ENCODE measurements around the gene DCAF6.

Gene DCAF6

GRCh38 chr1:168098534-168099320, 162.2 kb downstream of the DCAF6 start:
- no peak for DNase-seq (ENCODE audit: low read depth in 2 of 2, low spot score in 1 of 2)

- no peak for DNase-seq (ENCODE audit: low read depth in 2 of 2, low spot score in 1 of 2)
Observed at GRCh38 chr1:168099337-168099801, 162.9 kb downstream of the DCAF6 start.

GRCh38 chr1:168100315-168101002, 164.0 kb downstream of the DCAF6 start:
- DNase-seq (ENCODE audit: low read depth in 2 of 2, low spot score in 1 of 2) = no peak

GRCh38 chr1:168101336-168101735, 164.9 kb downstream of the DCAF6 start:
- no peak for DNase-seq (ENCODE audit: low read depth in 2 of 2, low spot score in 1 of 2)

- DNase-seq (ENCODE audit: low read depth in 2 of 2, low spot score in 1 of 2) = no peak
Observed at GRCh38 chr1:168102487-168102886, 166.0 kb downstream of the DCAF6 start.

- no peak for DNase-seq (ENCODE audit: low read depth in 2 of 2, low spot score in 1 of 2)
Observed at GRCh38 chr1:168104535-168104934, 168.1 kb downstream of the DCAF6 start.

- DNase-seq (ENCODE audit: low read depth in 2 of 2, low spot score in 1 of 2) = no peak
Observed at GRCh38 chr1:168105846-168106245, 169.4 kb downstream of the DCAF6 start.

GRCh38 chr1:168106274-168106673, 169.8 kb downstream of the DCAF6 start:
- DNase-seq (ENCODE audit: low read depth in 2 of 2, low spot score in 1 of 2) = no peak

GRCh38 chr1:168110896-168111545, 174.5 kb downstream of the DCAF6 start:
- no peak for DNase-seq (ENCODE audit: low read depth in 2 of 2, low spot score in 1 of 2)

GRCh38 chr1:168112673-168113305, 176.3 kb downstream of the DCAF6 start:
- DNase-seq (ENCODE audit: low read depth in 2 of 2, low spot score in 1 of 2) = no peak

- no peak for DNase-seq (ENCODE audit: low read depth in 2 of 2, low spot score in 1 of 2)
Observed at GRCh38 chr1:168114845-168115244, 178.4 kb downstream of the DCAF6 start.

GRCh38 chr1:168116327-168116799, 179.9 kb downstream of the DCAF6 start:
- no peak for DNase-seq (ENCODE audit: low read depth in 2 of 2, low spot score in 1 of 2)

GRCh38 chr1:168119750-168120149, 183.3 kb downstream of the DCAF6 start:
- DNase-seq (ENCODE audit: low read depth in 2 of 2, low spot score in 1 of 2) = no peak

GRCh38 chr1:168121401-168122011, 185.0 kb downstream of the DCAF6 start:
- no peak for DNase-seq (ENCODE audit: low read depth in 2 of 2, low spot score in 1 of 2)

- no peak for DNase-seq (ENCODE audit: low read depth in 2 of 2, low spot score in 1 of 2)
Observed at GRCh38 chr1:168125051-168125450, 188.6 kb downstream of the DCAF6 start.

Measured in stimulated activated CD8-positive, alpha-beta memory T cell treated with anti-CD3 and anti-CD28 coated beads, Interleukin-4, amount 100 ng/mL, for 1 hour (primary cell).